Suprapubic skin (tissue), 3 donors: ENCODE results near the gene PLXNA2.

Source experiments
- CTCF ChIP-seq, 2 donors: fragments of 200-600 bp in 1 of 2; fragments of 450-650 bp in 1 of 2; sonication (generic) in 1 of 2; IDR thresholded peaks; one replicate each; pipeline ENCODE4 v1.5.1; 2016 to 2019; ENCODE audit warnings: antibody characterized with exemption in 2 of 2, mild to moderate bottlenecking in 1 of 2, moderate library complexity in 1 of 2
- POLR2AphosphoS5 ChIP-seq, 3 donors: sonication (generic); formaldehyde crosslinking; IDR thresholded peaks; one replicate each; pipeline ENCODE4 v1.6.1; 2017; ENCODE audit warnings: antibody characterized with exemption in 3 of 3

GRCh38 chr1:208093754-208094719 is 150.1 kb downstream of the PLXNA2 start:
- peak; percentile 43 to 76 for TF ChIP-seq CTCF (IDR thresholded peaks at IDR 0.05)
- TF ChIP-seq POLR2AphosphoS5 (IDR thresholded peaks at IDR 0.05), result no peak
